Subcutaneous abdominal adipose tissue (tissue), 5 donors: ENCODE data around the gene CAPN5.
A peak's percentile ranks its signal among the peaks of the same experiment; 100 is the strongest.
"Not testable (repeated sequence)": the region's sequence is repeated elsewhere in the genome, so short reads cannot be mapped to it uniquely, and the experiment has no call there.

Source experiments
- H3K27ac ChIP-seq: one replicate; pipeline ENCODE4 v1.7.0; 2013; ENCODE audit warnings: low read depth, mild to moderate bottlenecking, inconsistent platforms, low read length, moderate library complexity
- H3K27me3 ChIP-seq, 5 donors: one replicate each; pipeline ENCODE4 v1.7.0; 2013; ENCODE audit warnings: low read length in 5 of 5, inconsistent platforms in 1 of 5; ENCODE audit not compliant: control insufficient read depth in 5 of 5, insufficient read depth in 4 of 5
- H3K36me3 ChIP-seq, 5 donors: one replicate each; pipeline ENCODE4 v1.7.0; 2013; ENCODE audit warnings: low read length in 5 of 5; ENCODE audit not compliant: control insufficient read depth in 5 of 5, insufficient read depth in 5 of 5
- H3K4me1 ChIP-seq, 5 donors: one replicate each; pipeline ENCODE4 v1.7.0; 2013; ENCODE audit warnings: low read length in 5 of 5, mild to moderate bottlenecking in 3 of 5, moderate library complexity in 1 of 5; ENCODE audit not compliant: control insufficient read depth in 5 of 5, insufficient read depth in 5 of 5
- H3K4me3 ChIP-seq, 5 donors: one replicate each; pipeline ENCODE4 v1.7.0; 2013; ENCODE audit warnings: low read length in 5 of 5, low read depth in 1 of 5
- H3K9ac ChIP-seq, 5 donors: one replicate each; pipeline ENCODE4 v1.7.0; 2013; ENCODE audit warnings: low read length in 5 of 5, mild to moderate bottlenecking in 4 of 5, moderate library complexity in 3 of 5
- H3K9me3 ChIP-seq, 5 donors: one replicate each; pipeline ENCODE4 v1.7.0; 2013; ENCODE audit warnings: low read length in 5 of 5; ENCODE audit not compliant: control insufficient read depth in 5 of 5
- donor health status: healthy.
- donor health status: healthy.
- donor health status: healthy.
- donor health status: healthy.
- donor health status: healthy.

The CAPN5 gene

GRCh38 chr11:77061258-77061657, 5.5 kb upstream of the CAPN5 start:
- H3K9me3 ChIP-seq, result peaks cover 0 to 19% (median 8%) of the 10 kb centered on the region in 5 donors
- H3K27ac ChIP-seq, result not testable (repeated sequence)

DNA sequence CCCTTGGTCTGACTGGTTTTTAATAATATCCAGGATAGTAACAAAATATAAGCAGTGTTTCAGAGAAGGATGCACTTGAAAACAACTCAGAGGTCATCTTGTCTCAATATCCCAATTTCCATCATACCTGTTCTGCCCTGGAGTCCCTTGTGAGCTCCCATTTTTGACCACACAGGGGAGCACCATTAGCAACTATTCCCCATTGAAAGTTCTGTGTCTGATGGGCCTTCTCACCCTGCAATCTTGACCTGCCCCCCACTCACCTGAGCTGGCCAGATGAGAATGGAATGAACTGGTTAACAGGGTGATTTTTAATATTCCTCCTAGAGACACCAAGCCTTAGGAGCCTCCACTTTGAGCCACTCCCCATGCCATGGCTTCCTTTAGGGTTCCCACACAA, 3.8 kb upstream of the CAPN5 start:
- H3K9me3 ChIP-seq, result peaks cover 0 to 6% (median 0%) of the 10 kb centered on the region in 5 donors
- H3K9ac ChIP-seq, result no peak overlapping the region
- H3K27me3 ChIP-seq, result no peaks in the 10 kb centered on the region
- H3K27ac ChIP-seq, result no peak overlapping the region
- H3K36me3 ChIP-seq, result no peaks in the 10 kb centered on the region
- peaks cover 0 to 20% (median 16%) of the 10 kb centered on the region in 5 donors for H3K4me1 ChIP-seq
- H3K4me3 ChIP-seq, result no peak overlapping the region

More at GRCh38 chr11:77061258-77061657, 5.5 kb upstream of the CAPN5 start:
- not testable (repeated sequence) for H3K4me1 ChIP-seq, H3K27me3 ChIP-seq, H3K9ac ChIP-seq, H3K36me3 ChIP-seq, H3K4me3 ChIP-seq

- H3K9me3 ChIP-seq, result peaks cover 0 to 6% (median 0%) of the 10 kb centered on the region in 5 donors
- peaks cover 0 to 25% (median 19%) of the 10 kb centered on the region in 5 donors for H3K4me1 ChIP-seq
- H3K9ac ChIP-seq, result no peak overlapping the region
- no peaks in the 10 kb centered on the region for H3K27me3 ChIP-seq
- no peaks in the 10 kb centered on the region for H3K36me3 ChIP-seq
- no peak overlapping the region for H3K4me3 ChIP-seq
- H3K27ac ChIP-seq, result no peak overlapping the region
Observed at GRCh38 chr11:77063407-77063806, 3.4 kb upstream of the CAPN5 start.

GRCh38 chr11:77063861-77064260, 2.9 kb upstream of the CAPN5 start:
- Histone ChIP-seq H3K9me3 (peaks cover 0 to 6% (median 0%) of the 10 kb centered on the region in 5 donors), H3K27me3 (peaks cover 0 to 3% (median 0%) of the 10 kb centered on the region in 5 donors), H3K9ac (no peak overlapping the region), H3K4me3 (no peak overlapping the region), H3K4me1 (peaks cover 0 to 25% (median 19%) of the 10 kb centered on the region in 5 donors), H3K36me3 (no peaks in the 10 kb centered on the region), H3K27ac (no peak overlapping the region)

- Histone ChIP-seq H3K4me1 (peaks cover 0 to 25% (median 19%) of the 10 kb centered on the region in 5 donors), H3K4me3 (no peak overlapping the region), H3K27ac (no peak overlapping the region), H3K9me3 (peaks cover 0 to 6% (median 0%) of the 10 kb centered on the region in 5 donors), H3K9ac (no peak overlapping the region), H3K27me3 (peaks cover 0 to 4% (median 0%) of the 10 kb centered on the region in 5 donors), H3K36me3 (no peaks in the 10 kb centered on the region)
Observed at GRCh38 chr11:77064648-77065217, 2.0 kb upstream of the CAPN5 start.

GRCh38 chr11:77065878-77066228, 918 bp upstream of the CAPN5 start:
- H3K4me3 ChIP-seq, result peak overlapping the region; percentile 68 to 75 (median 70)
- peaks cover 0 to 25% (median 19%) of the 10 kb centered on the region in 5 donors for H3K4me1 ChIP-seq
- H3K9me3 ChIP-seq, result peaks cover 0 to 6% (median 0%) of the 10 kb centered on the region in 5 donors
- H3K9ac ChIP-seq, result peak overlapping the region in 4 of 5 donors; percentile 70 to 87 (median 85)
- H3K27me3 ChIP-seq, result peaks cover 0 to 4% (median 0%) of the 10 kb centered on the region in 5 donors
- no peaks in the 10 kb centered on the region for H3K36me3 ChIP-seq
- H3K27ac ChIP-seq, result peak overlapping the region; percentile 79

DNA sequence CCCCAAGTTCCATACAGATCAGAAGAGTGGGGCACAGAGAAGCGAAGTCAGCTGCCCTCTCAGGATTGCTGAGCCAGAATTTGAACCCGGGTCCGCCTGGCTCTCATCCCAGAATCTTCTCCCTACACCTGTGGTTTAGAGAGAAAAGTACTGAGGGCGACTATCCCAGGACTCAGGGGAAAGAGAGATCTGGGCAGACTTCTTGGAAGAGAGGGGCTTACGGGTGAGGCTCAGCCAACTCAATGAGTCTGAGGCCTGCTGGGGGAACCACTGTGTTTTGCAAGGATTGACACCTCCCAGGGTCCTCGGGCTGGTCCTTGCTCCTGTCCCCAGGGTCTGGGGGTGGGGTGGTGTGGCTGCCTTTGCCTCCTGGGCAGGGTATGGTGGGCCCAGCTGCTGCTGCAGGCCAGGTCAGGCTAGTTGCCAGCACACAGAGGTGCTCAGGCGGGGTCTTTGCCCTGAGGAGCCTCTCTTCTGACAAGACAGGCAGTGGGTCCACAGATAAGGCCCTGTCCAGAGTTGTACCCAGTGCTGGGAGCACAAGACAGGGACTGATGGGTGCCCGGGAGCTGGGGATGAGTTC, 1.2 kb downstream of the CAPN5 start:
- no peaks in the 10 kb centered on the region for H3K9me3 ChIP-seq
- H3K36me3 ChIP-seq, result no peaks in the 10 kb centered on the region
- H3K27me3 ChIP-seq, result peaks cover 0 to 4% (median 0%) of the 10 kb centered on the region in 5 donors
- H3K27ac ChIP-seq, result no peak overlapping the region
- H3K4me3 ChIP-seq, result peak overlapping the region in 2 of 5 donors; percentile 66 to 68
- peak overlapping the region in 2 of 5 donors; percentile 13 to 44 for H3K9ac ChIP-seq
- peaks cover 5 to 38% (median 31%) of the 10 kb centered on the region in 5 donors for H3K4me1 ChIP-seq

GRCh38 chr11:77068457-77069335, 1.9 kb downstream of the CAPN5 start:
- Histone ChIP-seq H3K4me1 (peaks cover 13 to 45% (median 39%) of the 10 kb centered on the region in 5 donors), H3K27me3 (peaks cover 0 to 4% (median 0%) of the 10 kb centered on the region in 5 donors), H3K9me3 (no peaks in the 10 kb centered on the region), H3K27ac (no peak overlapping the region), H3K36me3 (no peaks in the 10 kb centered on the region), H3K9ac (peak overlapping the region in 1 of 5 donors; percentile 13), H3K4me3 (no peak overlapping the region)

- Histone ChIP-seq H3K27ac (no peak overlapping the region), H3K9me3 (no peaks in the 10 kb centered on the region), H3K4me1 (peaks cover 17 to 53% (median 46%) of the 10 kb centered on the region in 5 donors), H3K9ac (no peak overlapping the region), H3K4me3 (no peak overlapping the region), H3K36me3 (no peaks in the 10 kb centered on the region), H3K27me3 (peaks cover 0 to 4% (median 0%) of the 10 kb centered on the region in 5 donors)
Observed at GRCh38 chr11:77069336-77069968, 2.7 kb downstream of the CAPN5 start.
